Measurements from ENCODE around the gene XPNPEP2. TPM values are rescaled to one million over a fixed set of nuclear protein-coding genes. Genes with fewer than 3 reads are reported as not detected.

The XPNPEP2 gene
- total RNA-seq, 1 donor from 2014 or later: 0.27 TPM

- H3K27me3 Mint-ChIP-seq (ENCODE audit: unreplicated experiment): peaks cover 21% of the 10 kb centered on the region
- H3K9me3 Mint-ChIP-seq (ENCODE audit: unreplicated experiment): no peaks in the 10 kb centered on the region
- H3K4me3 Mint-ChIP-seq (ENCODE audit: unreplicated experiment): no peak overlapping the region
- H3K4me1 Mint-ChIP-seq (ENCODE audit: unreplicated experiment): peaks cover 1% of the 10 kb centered on the region
- DNase-seq (ENCODE audit: extremely low spot score, unreplicated experiment): no peak
- H3K27ac Mint-ChIP-seq (ENCODE audit: unreplicated experiment): no peak overlapping the region
- no peaks in the 10 kb centered on the region for H3K36me3 Mint-ChIP-seq (ENCODE audit: unreplicated experiment)
- no peak for TF ChIP-seq CTCF (IDR thresholded peaks at IDR 0.05)
Measured at GRCh38 chrX:129732857-129733256, 5.9 kb upstream of the XPNPEP2 start.

GRCh38 chrX:129733335-129733734 lies 5.4 kb upstream of the XPNPEP2 start:
- Mint-ChIP-seq H3K36me3 (ENCODE audit: unreplicated experiment) (no peaks in the 10 kb centered on the region), H3K27me3 (ENCODE audit: unreplicated experiment) (peaks cover 21% of the 10 kb centered on the region), H3K9me3 (ENCODE audit: unreplicated experiment) (no peaks in the 10 kb centered on the region), H3K27ac (ENCODE audit: unreplicated experiment) (no peak overlapping the region), H3K4me3 (ENCODE audit: unreplicated experiment) (no peak overlapping the region), H3K4me1 (ENCODE audit: unreplicated experiment) (peaks cover 6% of the 10 kb centered on the region)
- no peak for TF ChIP-seq CTCF (IDR thresholded peaks at IDR 0.05)
- no peak for DNase-seq (ENCODE audit: extremely low spot score, unreplicated experiment)

- H3K9me3 Mint-ChIP-seq (ENCODE audit: unreplicated experiment): no peaks in the 10 kb centered on the region
- H3K27me3 Mint-ChIP-seq (ENCODE audit: unreplicated experiment): peaks cover 12% of the 10 kb centered on the region
- no peak overlapping the region for H3K4me3 Mint-ChIP-seq (ENCODE audit: unreplicated experiment)
- H3K4me1 Mint-ChIP-seq (ENCODE audit: unreplicated experiment): peaks cover 18% of the 10 kb centered on the region
- TF ChIP-seq CTCF (IDR thresholded peaks at IDR 0.05): no peak
- H3K36me3 Mint-ChIP-seq (ENCODE audit: unreplicated experiment): no peaks in the 10 kb centered on the region
- DNase-seq (ENCODE audit: extremely low spot score, unreplicated experiment): no peak
- no peak overlapping the region for H3K27ac Mint-ChIP-seq (ENCODE audit: unreplicated experiment)
Measured at GRCh38 chrX:129736491-129736890, 2.3 kb upstream of the XPNPEP2 start.

- no peaks in the 10 kb centered on the region for H3K9me3 Mint-ChIP-seq (ENCODE audit: unreplicated experiment)
- no peak for DNase-seq (ENCODE audit: extremely low spot score, unreplicated experiment)
- H3K36me3 Mint-ChIP-seq (ENCODE audit: unreplicated experiment): no peaks in the 10 kb centered on the region
- H3K27ac Mint-ChIP-seq (ENCODE audit: unreplicated experiment): peak overlapping the region; percentile 78
- TF ChIP-seq CTCF (IDR thresholded peaks at IDR 0.05): no peak
- peaks cover 21% of the 10 kb centered on the region for H3K4me1 Mint-ChIP-seq (ENCODE audit: unreplicated experiment)
- H3K27me3 Mint-ChIP-seq (ENCODE audit: unreplicated experiment): peaks cover 9% of the 10 kb centered on the region
- no peak overlapping the region for H3K4me3 Mint-ChIP-seq (ENCODE audit: unreplicated experiment)
Measured at GRCh38 chrX:129737916-129738315, 863 bp upstream of the XPNPEP2 start.

- Mint-ChIP-seq H3K9me3 (ENCODE audit: unreplicated experiment) (no peaks in the 10 kb centered on the region), H3K4me1 (ENCODE audit: unreplicated experiment) (peaks cover 22% of the 10 kb centered on the region), H3K27me3 (ENCODE audit: unreplicated experiment) (peaks cover 10% of the 10 kb centered on the region), H3K27ac (ENCODE audit: unreplicated experiment) (peak overlapping the region; percentile 78), H3K36me3 (ENCODE audit: unreplicated experiment) (no peaks in the 10 kb centered on the region), H3K4me3 (ENCODE audit: unreplicated experiment) (no peak overlapping the region)
- no peak for DNase-seq (ENCODE audit: extremely low spot score, unreplicated experiment)
- TF ChIP-seq CTCF (IDR thresholded peaks at IDR 0.05): no peak
Measured at GRCh38 chrX:129739578-129739977, 799 bp downstream of the XPNPEP2 start.

Measured in osteocyte (in vitro differentiated cells).